NOMO-1 treated with dmso at 0.1 percent for 144 hours (cell line): ENCODE results near the gene ANGPTL8.

Experiments used
- DNase-seq: peaks from one replicate; lab custom pipeline; 2025; ENCODE audit not compliant: unreplicated experiment; lab: John Stamatoyannopoulos, UW

The ANGPTL8 gene

DNA sequence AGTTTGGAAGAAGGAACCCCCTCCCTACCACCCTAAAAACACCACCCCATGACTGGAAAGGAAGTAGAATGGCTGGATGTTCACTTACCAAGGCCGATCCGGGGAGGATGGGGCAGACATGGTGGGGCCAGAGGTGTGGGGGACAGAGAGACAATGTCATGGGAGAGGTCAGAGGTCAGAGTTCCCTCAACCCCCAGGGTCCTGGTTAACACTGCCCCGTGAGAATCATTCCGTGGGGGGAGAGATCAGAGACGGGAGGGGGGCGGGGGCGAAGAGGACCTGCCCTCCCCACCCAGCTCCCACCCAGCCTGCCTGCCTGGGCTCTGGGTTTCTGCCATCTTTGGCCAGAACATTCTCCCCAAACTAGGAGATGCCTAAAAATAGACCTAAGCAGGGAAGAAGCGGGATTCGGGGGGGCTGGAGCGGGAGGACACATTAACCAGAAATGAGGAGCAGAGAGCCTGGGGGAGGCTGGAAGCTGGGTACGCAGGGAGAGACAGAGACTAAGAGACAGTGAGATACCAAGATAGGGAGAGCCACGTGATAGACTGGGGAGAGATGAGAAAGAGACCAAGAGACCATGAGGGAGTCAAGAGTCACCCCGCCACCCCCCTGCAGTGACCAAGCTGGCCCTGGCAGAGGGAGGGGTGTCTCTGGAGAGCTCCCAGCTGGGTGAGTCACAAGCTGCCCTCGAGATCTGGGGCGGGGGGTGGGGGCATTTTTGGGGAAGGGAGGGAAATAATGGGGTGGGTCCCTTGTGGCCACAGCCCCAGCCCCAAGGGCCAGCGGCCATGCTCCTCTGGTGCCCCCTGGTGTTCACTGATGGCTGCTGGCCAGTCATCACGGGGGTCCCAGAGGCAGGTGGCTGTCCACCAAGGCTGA lies 36.0 kb upstream of the ANGPTL8 start:
- no peak for DNase-seq

DNA sequence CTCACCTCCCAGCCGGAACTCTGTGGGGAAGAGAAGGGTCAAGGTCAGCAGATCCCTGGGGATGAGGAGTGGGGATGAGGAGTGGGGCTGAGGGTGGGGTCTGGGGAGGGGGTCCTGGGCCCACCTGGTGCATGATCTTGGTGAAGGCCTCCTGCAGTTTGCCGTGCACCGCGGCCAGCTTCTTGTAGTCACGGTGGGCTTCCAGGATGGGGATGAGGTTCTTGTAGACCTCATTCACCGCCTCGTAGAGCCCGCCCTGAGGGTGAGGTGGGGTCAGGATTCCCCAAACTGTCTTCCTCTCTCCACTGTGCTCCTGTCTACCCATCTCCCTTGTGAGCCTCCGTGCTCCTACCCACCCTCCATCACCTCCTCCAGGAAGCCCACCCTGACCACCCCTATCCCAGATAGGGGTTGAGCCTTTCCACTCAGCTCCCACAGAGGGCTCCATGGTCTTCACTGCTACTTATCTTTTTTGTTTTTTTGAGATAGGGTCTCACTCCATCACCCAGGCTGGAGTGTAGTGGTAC lies 35.3 kb upstream of the ANGPTL8 start:
- DNase-seq, result no peak

- no peak for DNase-seq
Observed at GRCh38 chr19:11204943-11205349, 34.5 kb upstream of the ANGPTL8 start.

DNA sequence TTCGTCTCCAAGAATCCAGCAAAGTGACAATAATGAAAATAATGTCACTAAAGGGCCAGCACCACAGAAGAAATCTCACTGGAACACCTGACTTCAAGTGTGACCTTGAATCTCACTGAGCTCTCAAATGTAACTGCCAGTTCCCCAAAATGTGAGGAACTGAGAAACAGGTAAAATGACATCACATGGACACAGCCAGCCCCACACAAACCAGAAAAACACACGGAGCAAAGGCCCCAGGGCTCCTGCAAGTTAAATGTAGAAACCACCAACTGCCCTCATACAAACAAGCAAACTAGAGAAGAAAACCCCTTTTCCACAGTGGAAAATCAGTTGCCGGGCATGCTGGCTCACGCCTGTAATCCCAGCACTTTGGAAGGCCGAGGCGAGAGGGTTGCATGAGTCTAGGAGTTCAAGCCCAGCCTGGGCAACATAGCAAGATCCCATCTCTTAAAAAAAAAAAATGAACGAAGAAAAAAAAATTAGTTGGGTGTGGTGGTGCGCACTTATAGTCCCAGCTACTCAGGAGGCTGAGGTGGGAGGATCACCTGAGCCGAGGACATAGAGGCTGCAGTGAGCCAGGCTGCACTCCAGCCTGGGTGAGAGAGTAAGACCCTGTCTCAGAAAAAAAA lies 33.4 kb upstream of the ANGPTL8 start:
- DNase-seq, result no peak

DNA sequence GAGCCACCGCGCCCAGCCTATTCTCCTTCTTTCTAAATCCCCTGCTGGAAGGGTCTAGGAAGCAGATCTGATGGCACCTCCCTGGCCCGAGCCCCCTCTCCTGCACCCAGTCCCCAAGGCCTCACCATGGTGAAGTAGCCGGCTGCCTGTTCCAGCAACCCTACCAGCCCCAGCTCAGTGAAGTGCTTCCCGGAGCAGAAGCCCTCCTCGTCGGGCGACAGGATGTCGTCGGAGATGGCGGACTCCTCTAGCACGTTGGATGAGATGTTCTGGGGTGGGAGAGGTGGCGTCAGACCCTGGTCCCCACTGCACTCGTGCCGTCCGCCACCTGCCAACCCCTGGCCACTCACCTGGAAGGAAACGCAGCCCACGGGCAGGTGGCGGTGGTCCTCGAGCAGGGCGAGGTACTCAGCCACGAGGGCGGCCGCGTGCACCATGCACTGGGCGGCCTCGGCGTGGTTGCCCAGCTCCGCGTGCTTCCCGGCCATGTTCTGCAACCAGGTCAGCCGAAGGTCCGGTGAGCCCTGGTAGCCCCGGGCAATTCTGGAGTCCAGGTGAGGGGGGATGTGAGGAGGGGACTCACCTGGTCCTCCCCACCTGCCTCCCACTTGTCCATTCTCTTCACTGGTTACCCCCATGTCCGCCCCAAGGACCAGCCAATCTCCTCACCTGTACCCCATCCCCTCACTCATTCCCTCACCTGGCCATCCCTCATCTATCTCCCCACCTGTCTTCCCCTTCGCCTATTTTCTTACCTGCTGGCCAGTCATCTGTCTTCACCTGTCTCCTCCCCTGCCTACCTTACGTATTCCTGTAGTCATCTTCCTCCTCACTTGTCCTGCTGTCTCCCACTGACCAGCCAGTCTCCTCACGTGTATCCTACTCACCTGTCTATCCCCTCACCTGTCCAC lies 30.6 kb upstream of the ANGPTL8 start:
- DNase-seq, result no peak

GRCh38 chr19:11209839-11210655 lies 29.4 kb upstream of the ANGPTL8 start:
- no peak for DNase-seq

GRCh38 chr19:11210656-11210928 lies 28.8 kb upstream of the ANGPTL8 start:
- DNase-seq, result no peak

DNA sequence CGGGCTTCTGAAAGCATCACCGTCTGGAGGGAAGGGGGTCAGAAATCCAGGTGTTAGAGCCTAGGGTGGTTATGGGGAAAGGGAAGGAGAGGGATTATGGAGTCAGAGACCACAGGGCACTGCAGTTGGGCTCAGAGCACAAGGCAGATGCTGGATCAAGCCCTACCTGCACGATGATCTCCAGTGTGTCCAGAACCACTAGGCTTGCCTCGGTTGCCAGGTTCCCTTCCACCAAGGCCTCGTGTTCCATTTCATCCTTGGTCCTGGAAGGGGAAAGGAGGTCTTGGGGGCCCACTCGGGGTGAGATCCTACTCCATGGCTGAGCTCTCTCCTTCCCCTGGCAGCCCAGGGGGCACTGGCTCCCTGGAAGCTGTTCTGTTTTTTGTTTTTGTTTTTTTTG lies 25.0 kb upstream of the ANGPTL8 start:
- DNase-seq, result no peak

- DNase-seq, result no peak
Observed at GRCh38 chr19:11221082-11221598, 18.3 kb upstream of the ANGPTL8 start.

GRCh38 chr19:11223200-11223599 lies 16.2 kb upstream of the ANGPTL8 start:
- DNase-seq, result no peak

- DNase-seq, result no peak
Observed at GRCh38 chr19:11224429-11224828, 15.0 kb upstream of the ANGPTL8 start.

DNA sequence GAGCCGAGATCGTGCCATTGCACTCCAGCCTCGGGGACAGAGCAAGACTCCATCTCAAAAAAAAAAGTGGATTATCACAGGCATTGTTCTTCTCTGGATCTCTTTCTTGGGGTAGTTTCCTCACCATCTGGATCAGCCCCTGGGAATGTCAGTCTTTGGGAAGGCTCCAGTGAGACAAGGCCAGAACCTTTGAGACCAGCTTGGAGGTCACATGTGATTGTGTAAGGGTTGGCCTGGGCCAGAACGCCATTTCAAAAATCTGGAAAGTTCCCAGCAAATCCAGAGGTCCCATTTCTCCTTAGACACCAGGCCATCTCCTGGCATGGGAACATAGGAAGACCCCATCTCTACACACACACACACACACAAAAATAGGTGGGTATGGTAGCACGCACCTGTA lies 14.2 kb upstream of the ANGPTL8 start:
- DNase-seq, result no peak

DNA sequence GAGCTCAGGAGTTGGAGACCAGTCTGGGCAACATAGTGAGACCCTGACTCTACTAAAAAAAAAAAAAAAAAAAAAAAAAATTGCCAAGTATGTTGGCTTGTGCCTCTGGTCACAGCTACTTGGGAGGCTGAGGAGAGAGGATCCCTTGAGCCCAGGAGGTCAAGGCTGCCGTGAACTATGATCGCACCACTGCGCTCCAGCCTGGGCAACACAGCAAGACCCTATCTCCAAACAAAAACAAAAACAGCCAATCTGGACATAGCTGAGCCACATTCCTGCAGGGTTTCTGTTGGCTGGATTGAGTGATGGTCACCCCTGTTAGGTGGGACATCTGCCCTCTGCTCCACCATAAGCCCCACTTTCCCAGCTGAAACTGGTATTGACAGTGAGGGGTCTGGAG lies 13.6 kb upstream of the ANGPTL8 start:
- no peak for DNase-seq

GRCh38 chr19:11226716-11227166 lies 12.7 kb upstream of the ANGPTL8 start:
- DNase-seq, result no peak

DNA sequence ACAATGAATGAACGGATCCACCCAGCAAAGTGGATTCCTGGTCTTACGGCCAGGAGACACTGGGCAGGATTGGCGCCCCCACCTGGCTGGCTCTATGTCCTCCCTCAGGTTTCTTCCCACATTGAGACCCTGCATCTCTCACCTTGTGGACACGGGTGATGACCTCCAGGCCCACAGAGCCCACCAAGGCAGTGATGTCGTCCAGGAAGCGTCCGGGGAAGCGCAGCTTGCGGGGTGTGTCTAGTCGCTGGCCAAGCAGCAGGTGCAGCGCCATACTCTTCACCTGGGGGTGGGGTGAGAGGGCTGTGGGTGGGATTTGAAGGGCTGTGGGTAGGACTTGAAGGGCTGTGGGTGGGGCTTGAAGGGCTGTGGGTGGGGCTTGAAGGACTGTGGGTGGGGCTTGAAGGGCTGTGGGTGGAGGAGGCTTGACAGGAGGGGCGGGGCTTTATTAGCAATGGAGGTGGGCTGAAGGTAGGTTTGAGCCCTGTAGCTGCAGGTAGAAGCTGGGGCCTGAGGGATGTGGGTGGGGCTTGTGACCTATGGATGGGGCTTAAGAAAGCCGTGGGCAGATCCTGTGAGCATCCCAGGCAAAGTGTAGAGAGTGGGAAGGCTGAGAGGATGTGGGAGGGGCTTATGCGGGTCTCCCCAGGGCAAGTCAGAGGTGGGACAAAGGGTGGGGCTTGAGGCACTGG lies 12.1 kb upstream of the ANGPTL8 start:
- DNase-seq, result no peak

DNA sequence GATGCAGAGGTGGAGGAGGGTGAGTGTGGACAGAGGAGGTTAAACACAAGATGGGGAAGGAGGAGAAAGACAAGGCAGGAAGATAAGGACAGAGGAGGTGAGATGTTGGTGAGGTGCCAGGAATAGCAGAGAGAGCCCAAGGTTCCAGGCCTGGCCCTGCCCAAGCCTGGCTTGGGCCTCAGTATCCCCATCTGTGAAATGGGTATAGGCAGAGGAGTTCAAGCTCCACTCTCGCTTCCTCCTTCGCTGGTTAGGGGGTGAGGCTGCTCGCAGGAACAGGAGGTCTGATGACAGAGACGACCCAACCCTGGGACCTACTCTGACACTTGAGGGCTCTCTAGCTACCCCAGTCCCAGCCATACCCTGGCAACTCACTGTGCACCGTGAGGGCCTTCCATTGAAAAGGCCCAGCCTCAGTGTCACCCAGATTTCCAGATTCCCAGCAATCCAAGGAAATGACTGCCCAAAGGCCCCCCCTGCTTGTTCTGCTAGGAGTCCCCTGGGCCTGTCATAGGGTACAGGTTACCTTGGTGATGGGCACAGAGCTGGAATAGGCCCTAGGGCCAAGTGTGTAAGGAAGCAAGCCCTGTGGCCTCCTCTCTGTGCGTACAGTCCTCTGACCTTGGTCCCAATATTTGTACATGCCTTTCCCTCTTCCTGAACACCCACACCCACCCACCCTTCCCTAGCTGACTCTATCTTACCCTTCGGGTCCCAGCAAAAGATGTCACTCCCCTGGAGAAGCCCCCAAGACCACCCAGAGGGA lies 8.6 kb upstream of the ANGPTL8 start:
- DNase-seq, result no peak

DNA sequence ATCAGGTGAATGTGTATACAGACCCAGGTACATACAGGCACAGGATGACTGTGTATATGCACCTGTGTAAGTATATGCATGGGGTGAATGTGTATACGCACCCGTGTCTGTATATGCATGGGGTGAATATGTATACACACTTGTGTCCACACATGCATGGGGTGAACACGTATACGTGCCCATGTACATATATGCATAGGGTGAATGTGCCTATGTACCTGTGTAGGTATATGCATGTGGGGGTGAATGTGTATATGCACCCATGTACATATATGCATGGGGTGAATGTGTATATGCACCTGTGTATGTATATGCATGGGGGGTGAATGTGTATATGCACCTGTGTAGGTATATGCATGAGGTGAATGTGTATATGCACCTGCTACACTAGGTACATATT lies 6.9 kb upstream of the ANGPTL8 start:
- DNase-seq, result no peak

DNA sequence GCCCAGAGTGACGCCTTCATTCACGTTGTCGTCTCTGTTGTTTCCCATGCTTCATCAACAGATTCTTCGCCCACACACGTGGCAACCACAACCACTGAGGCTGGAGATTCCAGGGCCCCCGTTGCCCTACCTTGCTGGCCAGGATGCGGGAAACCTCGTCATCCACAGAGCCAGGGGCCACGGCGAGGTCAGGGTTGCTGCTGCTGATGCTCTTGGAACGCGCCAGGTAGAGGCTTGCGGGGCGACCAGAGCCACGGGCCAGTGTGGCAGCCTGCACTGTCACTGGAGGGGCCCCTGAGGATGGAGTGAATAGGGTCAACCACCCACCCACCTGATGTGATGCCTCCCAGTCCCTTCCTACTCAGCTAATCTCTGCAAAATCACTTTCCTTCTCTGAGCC lies 6.3 kb upstream of the ANGPTL8 start:
- no peak for DNase-seq

DNA sequence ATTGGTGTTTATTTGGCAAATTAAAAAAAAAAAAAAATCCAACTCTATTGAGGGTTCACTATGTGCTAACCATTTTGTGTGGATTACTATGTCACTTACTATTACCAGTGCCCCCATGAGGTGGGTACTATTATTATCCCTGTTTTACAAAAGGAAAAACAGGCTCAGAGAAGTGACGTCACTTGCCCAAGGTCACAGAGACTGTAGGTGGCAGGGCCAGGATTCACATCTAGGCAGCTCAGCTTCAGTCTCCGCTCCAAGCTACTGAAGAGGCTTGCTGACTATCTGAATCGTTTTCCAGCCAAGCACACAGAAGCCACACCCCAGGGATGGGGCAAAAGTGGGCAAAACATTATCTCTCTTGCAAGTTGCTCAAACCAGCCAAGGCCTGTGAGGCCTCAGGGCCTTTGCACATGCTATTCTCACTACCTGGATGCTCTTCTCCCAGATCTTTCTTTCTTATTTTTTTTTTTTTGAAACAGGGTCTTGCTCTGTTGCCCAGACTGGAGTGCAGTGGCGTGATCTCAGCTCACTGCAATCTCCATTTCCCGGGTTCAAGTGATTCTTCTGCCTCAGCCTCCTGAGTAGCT lies 4.8 kb upstream of the ANGPTL8 start:
- no peak for DNase-seq
